ENCODE results near the gene HIC1.

Gene HIC1

DNA sequence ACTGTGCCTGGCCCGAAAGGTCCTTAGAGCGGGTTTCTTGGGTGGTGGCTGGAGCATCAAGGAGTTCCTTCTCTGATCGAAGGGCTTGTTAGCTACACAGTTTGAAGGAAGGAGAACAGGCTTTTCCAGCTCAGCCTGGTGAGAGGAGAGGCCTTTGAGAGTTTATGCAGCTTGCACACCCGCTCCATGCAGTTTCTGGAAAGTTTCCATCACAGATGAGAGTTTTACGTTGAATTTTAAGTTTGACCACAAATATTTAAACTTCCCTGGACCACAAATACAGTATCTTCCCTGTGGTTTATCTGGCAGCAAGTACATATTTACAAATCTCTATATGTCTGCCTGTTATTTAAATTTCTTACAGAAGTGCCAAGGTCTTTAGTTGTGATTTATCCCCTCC, 56.8 kb downstream of the HIC1 start:
- Histone ChIP-seq H3K4me1 (ENCODE audit: control insufficient read depth, insufficient read depth, low read length) (peaks cover 16% of the 10 kb centered on the region), H3K9me3 (ENCODE audit: control insufficient read depth, low read length) (no peaks in the 10 kb centered on the region), H3K27me3 (ENCODE audit: control insufficient read depth, insufficient read depth, low read length) (no peaks in the 10 kb centered on the region), H3K9ac (ENCODE audit: low read length) (no peak overlapping the region), H3K36me3 (ENCODE audit: control insufficient read depth, insufficient read depth, low read length) (no peaks in the 10 kb centered on the region), H3K4me3 (ENCODE audit: low read length) (no peak overlapping the region)

Measured in mucosa of stomach (tissue), 1 donor.